Activated T-cell treated with anti-CD3 and anti-CD28 coated beads for 48 hours (primary cell): Measurements from ENCODE around the gene CYBA.
"Not testable (repeated sequence)": the region's sequence is repeated elsewhere in the genome, so short reads cannot be mapped to it uniquely, and the experiment has no call there.

Experiments
- DNase-seq: peaks from one replicate; pipeline ENCODE4 v3.0.0-alpha.2; 2020; ENCODE audit warnings: low read depth

Gene CYBA

DNA sequence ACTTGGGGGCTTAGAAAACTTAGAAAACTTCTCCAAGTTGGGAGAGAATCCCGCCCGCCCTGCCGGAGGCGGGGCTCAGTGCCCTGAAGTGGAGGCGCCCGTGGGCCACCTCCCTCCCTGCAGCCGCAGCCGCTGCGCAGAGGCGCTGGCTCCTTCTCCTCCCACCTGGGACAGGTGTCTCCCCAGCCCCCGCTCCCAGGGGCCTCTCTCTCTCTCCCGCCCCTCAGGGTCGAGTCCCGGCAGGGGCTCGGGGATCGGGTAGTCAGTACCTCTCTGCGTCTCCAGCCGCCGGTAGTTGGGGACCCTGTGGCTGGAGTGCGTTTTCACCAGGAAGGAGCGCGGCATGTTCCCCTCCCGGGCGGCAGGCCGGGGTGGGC, 35.2 kb upstream of the CYBA start:
- DNase-seq, result no peak

DNA sequence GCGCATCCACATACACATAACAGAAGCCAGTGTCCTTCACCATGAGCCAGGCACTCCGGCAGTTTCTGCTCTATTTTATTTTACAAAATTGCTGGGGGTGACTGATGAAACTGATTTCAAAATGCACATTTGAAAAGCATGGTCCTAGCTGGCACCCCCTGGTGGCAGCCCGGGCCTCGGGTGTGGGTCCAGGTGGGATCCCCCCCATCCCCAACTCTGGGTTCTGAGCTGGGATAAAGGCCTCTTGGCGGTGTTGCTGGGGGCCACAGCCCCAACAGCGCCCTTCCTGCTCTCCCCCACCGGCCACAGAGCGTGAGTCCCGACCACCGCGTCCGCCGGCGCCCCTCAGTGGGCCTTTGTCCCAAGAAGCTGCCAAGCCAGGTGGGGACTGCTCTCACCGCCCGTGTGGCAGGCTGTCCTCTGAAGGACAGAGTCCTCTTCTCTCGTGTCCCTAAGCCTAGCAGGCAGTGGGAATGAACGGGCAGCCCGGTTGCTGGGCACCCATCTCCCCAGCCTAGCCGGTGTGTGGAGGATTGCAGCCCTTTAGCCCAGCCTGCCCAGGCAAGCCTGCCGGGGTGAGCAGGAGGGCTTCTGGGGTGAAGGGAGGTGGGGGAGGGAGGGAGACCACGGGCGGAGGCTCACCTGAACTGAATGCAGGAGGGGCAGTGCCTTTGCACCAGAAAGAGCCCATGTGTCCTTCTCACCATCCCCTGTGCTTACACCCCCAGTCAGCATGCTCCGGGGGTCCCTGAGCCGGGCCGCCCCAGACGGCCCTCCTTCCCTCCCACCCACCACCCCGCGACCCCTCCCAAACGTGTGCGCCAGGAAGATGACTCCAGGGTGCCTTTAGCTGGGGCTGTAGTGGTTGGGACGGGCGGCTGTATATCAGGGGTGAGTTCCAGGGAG, 34.6 kb upstream of the CYBA start:
- peak; percentile 70 for DNase-seq

DNA sequence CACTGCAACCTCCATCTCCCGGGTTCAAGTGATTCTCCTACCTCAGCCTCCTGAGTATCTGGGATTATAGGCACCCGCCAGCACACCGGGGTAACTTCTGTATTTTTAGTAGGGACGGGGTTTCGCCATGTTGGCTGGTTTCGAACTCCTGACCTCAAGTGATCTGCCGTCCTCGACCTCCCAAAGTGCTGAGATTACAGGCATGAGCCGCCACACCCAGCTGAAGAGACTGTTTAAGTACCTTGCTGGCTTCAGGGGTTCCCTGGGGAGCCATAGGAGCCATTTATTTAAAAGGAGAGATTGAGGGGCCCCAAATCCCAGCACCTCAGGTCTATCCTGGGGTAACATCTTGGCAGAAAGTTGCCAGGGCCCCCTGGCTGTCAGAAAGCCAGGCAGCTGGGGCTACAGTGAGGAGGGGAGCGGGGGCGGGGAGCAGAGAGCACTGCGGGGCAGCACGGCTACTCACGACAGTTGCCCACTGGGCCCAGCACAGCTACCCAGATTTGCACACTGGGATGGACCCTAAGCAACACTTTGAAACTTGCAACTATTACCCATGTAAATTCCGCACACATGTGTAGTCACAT, 33.8 kb upstream of the CYBA start:
- no peak for DNase-seq

DNA sequence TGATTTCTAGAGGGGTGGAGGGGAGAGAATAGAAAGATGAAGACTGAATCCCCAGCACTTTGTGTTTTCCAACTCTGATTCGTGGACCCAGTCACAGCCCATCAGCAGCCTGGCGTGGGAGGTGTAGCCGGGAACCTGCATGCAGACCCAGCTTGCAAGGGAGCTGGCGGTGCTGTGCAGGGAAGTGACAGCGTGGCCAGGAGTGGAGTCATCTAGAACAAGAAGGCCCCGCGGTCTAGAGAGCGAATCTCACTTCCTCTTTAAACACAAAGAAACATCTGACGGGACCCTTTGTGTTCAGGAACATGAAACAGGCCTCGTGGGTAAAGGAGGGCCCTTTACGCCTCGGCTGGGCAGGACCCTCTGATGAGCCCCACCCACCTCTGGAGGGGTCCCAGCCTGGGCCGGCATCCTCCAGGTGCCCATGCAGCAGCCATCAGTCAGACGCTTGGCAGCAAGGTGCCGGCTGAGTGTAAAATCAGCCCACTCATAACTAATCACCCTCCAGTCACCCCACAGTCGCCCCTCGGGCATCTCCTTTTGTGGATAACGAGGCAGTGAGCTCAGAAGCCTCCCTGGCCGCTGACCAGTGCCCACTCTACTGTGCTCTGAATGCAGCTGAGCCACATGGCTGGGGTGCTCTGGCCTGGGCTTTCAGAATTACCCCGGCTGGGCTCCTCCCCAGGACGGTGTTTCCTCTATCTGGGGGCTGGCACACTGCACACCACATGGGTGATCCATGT, 31.0 kb upstream of the CYBA start:
- DNase-seq, result peak; percentile 71

DNA sequence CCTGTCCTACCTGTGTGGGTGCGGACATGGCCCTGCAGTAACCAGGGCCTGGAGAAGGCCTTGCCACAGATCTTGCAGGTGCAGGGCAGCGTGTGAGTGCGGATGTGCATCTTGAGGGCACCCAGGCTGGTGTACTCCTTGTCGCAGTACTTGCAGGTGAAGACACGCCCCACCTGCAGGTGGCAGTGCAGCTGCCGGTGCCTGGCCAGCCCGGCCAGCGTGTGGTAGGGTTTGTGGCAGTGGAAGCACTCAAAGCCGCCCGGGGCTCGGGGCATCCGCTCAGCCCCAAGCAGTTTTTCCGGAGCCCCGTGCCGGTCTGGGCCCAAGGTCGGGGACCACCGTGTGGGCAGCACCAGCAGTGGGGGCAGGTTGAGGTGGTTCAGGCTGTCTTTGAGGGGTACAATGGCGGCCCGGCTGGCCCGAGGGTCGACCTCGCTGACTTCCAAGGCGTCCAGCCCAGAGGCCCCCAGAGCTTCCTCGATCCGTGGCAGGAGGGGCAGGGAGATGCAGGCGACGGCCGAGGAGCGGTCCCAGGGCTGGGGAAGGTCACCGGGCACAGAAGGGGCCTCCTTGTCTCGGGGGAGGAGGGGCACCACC, 30.3 kb upstream of the CYBA start:
- DNase-seq, result no peak

DNA sequence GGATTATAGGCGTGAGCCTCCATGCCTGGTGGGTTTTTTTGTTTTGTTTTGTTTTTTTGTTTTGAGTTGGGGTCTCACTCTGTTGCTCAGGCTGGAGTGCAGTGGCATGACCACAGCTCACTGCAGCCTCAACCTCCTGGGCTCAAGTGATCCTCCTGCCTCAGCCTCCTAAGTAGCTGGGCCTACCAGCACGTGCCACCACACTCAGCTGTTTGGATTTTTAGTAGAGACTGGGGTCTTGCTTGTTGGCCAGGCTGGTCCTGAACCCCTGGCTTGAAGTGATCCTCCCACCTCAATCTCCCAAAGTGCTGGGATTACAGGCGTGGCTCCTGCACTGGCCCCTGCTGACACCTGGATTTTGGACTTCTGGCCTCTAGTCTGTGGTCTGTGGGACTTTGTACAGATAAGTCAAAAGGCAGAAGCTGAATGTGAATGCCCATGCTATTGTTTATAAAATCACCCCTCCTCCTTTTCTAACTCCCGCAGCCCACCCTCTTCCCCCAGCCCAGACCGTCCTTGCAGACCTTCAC, 29.8 kb upstream of the CYBA start:
- DNase-seq, result no peak

DNA sequence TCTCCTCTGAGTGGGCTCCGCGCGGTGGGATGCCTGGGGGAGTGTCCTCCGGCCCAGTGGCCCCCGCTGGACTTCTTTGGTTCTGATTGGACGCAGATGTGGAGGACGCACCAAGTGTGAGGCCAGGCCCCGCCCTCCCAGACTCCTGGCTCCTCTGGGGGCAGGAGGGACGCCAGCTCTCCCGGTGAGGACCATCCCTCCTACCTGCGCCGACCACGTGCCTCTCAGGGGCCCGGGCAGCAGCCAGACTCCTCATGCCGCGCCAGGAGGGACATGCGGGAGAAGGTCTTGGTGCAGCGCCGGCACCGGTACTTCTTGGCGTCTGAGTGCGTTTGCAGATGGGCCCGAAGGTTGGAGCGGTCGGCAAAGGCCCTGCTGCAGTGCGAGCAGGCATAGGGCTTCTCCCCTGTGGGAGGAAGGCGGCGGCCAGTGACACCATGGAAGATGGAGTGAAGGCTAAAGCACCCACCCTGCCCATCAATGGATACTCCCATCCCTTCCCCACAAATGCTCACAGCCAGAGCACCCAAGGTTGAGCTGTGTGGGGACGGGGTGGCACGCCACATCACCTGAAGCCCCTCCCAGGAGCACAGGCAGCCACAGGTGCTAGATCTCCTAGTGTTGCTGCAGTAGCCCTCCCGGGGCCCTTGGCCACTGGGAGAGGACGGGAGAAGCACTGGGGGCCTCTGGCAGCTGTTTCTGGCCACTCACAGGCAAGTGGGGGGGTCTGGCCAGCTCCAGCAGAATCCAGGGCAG, 27.5 kb upstream of the CYBA start:
- DNase-seq, result no peak

DNA sequence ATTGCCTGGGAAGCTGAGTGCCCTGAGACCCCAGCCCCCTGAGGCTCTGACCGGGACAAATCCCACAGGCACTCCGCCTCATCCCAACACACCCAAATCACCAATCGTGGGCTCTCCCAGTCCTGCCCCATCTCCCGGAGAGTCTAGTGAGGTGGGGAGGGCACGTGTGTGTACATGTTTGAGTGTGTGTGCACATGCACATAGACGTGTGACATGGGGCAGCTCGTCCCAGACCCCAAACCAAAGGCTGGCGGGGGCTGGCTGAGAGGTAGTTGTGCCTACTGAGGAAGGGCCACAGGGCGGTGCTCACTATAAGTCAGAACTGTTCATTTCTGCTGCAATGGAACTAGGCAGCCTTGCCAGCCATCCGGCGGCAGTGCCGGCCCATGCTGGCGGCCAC, 26.9 kb upstream of the CYBA start:
- DNase-seq, result no peak

DNA sequence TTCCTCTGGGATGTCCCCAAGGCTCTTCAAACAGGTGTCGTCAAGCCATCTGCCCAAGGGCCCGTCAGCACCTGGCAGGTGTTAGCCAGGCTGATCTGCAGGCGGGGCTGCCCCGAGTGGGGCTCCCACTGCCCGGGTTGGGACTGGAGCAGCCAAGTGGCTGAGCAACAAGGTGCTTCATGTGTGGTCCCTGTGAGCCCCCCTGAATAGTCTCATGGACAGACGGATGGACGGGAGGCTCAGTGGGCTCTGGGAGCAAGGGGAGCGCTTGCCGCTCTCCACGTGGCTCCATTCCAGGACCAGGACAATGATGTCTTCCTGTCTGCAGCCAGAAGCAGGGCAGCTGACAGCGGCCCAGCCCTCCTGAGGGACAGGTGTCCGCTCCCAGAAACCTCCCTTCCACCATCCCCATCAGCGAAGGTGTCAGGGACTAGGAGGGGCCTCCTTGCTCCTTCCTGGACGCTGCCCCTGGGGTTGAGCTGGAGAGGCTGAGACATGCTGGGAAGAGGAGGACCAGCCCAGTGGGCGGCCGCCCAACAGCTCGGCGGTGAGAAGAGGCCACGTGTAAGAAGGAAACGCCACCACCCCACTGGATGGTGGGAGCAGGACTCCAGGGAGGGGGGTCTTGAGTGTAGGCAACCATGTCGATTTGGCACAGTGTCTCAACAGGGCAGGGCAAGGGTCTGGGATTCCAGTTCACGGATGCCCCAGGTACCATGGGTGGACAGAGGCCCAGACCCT, 25.8 kb upstream of the CYBA start:
- no peak for DNase-seq

DNA sequence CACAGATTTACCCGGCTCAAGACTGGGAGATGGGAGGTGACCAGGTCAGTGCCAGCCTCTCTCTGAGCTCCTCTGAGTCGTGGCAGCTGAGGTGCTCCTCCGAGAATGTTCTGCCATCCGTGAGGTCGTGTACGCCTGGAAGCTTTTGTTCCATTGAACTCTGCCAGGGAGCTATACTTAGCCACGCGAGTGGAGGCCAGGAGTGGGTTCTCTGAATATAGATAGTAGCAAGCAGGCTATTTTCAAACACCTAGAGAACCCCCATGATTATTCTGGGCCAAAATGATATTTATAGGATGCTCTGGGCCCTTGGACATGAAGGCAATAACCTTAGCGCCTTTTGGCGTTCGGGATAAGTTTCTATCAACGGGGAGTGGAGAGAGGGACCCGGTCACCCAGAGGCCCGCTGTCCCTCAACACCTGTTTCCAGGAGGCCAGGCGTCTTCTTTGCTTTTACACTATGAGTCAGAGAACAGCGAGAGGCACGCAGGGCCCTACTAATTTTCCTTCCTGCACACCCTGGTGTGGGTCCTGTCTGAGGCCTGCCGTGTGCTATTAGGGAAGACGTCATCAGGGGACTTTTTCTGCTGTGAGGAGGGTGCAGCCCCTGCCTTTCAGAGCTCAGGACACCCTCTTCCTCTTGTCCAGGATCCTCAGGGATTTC, 23.0 kb upstream of the CYBA start:
- DNase-seq, result no peak

DNA sequence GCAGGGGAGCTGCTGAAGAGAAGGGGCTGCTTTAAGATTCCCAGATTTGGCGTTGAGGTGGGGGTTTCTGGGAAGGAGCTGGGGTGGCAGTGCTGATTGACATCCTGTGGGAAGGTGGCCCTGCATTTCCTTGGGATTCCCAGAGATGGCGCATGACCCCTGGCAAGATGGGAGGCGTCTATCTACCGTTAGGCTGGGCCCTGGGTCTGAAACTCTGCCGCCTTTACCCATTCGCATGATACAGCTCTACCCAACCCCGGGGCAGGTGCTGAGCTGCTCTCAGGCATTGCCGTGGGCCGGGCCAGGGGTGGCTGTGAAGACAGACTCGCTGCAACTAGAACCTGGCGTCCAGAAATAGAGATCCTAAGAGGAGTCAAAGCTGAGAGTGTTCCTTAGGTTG, 21.9 kb upstream of the CYBA start:
- DNase-seq, result no peak

DNA sequence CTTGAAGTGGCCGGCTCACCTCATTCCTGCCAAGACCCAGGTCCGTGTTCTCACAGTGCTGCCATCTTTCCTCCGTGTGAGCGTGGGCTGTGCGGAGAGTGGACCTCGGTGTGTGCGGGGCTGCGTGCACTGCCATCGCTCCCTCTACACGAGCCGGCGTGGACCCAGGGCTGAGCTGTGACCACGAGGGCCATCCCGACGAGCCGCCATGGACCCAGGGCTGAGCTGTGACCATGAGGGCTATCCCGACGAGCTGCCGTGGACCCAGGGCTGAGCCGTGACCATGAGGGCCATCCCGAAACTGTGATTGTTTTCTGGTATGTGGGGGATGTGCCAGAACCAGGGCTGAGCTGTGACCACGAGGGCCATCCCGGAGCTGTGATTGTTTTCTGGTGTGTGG, 21.0 kb upstream of the CYBA start:
- no peak for DNase-seq

DNA sequence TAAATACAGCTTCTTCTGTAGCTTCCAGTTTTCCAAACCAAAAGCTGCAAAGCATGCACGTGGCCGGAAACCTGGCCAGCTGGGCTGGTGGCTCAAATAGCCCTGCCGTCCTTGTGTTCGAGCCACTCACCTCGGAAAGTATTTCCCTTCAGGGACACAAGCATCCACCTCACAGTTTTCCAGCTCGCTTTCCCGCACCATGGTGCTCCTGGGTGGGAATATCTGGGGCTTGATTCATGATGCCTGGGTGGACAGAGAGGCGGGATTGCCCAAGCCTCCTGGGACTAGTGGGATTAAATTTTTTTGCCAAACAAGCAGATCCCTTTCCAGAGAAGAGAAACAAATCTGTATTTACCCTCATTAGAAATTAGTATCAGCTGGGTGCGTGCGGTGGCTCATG, 19.1 kb upstream of the CYBA start:
- no peak for DNase-seq

DNA sequence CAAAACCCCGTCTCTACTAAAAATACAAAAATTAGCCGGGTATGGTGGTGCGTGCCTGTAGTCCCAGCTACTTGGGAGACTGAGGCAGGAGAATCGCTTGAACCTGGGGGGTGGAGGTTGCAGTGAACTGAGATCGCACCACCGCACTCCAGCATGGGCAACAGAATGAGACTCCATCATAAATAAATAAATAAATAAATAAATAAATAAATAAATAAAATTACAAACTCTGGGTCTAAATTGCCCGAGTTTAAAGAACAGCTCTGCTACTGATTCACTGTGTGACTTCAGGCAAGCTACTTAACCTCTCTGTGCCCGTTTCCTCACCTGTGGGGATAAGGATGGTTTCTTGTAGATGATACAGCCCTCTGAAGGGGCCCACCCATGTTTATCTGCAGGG, 18.6 kb upstream of the CYBA start:
- DNase-seq, result not testable (repeated sequence)

DNA sequence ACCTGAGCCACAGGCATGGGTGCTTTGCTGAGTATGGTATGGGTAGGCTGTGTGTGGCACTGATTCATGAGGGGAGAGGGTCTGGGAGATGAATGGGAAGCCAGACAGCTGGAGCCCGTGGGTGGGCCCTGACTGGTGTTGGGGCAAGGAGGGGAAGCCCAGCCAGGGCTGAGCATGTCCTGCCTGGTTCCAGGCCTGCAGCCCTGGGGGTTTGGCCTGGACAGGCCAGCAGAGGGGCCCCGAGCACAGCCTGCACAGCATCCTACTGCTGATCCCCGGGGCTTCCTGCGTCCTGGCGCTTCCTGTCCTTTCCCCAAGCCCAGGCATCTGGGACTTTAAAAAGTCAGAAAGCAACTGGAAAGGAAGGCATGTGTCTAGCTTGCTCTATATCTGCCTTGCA, 16.6 kb upstream of the CYBA start:
- no peak for DNase-seq

DNA sequence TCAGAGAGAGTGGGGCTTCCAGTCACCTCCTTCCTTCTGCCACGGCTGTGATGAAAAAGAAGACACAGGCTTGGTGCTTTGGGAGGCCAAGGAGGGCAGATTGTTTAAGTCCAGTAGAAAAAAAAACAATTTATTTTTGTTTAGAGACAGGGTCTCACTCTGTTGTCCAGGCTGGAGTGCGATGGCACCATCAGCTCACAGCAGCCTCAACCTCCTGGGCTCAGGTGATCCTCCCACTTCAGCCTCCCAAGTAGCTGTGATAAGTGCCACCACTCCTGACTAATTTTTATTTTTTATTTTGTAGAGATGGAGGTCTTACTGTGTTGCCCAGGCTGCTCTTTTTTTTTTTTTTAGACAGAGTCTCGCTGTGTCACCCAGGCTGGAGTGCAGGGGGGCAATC, 14.7 kb upstream of the CYBA start:
- DNase-seq, result no peak

DNA sequence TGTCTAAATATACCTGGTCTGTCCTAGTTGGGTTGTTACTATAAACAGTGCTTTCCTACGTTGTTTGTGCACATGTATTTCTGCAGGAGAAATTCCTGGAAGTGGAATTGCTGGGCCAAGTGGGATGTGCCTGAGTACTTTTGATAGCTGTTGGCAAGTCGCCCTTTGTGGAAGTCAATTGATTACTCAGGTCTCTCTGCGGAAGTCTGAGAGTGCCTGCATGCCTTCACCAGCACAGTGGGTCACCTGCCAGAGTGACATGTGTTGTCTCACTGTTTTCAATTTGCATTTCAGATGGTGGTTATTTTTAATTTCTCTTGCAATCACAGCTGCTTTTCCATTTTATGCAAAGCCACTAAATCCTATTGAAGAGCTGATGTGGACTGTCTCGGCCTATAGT, 14.3 kb upstream of the CYBA start:
- DNase-seq, result no peak

DNA sequence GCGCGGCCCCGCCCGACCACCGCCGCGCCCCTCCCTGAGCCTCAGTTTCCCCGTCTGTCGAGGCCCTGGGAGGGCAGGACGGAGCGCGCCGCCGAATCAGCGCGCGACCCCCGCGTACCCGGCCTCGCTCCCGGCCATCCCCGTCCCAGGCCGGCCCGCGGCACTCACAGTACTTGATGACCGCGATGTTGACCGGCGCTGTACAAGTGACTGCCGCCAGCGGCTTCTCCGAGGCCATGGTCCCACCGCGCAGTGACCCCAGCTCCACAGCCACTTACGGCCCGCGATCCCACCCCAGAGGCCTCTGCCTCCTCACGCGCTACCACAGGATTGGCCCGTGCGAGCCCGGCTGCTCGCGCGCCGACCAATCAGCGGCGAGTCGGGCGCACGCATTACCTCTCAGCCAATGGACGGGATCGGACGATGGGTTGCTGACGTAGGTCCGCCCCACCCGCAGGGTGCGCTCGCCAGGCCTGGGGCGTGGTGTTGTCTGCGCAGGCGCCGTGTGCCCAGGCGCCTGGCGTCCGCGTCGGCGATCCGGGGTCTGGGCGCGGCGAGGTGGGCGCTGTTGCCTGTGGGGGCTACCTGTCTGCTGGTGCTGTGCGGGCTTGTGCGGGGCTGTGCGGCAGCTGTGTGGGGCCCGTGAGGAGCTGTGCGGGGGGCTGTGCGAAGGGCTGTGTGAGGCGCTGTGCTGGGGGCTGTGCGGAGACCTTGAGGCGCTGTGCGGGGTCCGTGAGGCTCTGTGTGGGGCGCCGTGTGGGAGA, 12.2 kb upstream of the CYBA start, which contains the start of gene MVD:
Gene MVD (minus strand): TSS at position 249 of the 764 bp plus-strand sequence. CDS start 11 bp downstream, at position 238.
- DNase-seq, result peak; percentile 94

DNA sequence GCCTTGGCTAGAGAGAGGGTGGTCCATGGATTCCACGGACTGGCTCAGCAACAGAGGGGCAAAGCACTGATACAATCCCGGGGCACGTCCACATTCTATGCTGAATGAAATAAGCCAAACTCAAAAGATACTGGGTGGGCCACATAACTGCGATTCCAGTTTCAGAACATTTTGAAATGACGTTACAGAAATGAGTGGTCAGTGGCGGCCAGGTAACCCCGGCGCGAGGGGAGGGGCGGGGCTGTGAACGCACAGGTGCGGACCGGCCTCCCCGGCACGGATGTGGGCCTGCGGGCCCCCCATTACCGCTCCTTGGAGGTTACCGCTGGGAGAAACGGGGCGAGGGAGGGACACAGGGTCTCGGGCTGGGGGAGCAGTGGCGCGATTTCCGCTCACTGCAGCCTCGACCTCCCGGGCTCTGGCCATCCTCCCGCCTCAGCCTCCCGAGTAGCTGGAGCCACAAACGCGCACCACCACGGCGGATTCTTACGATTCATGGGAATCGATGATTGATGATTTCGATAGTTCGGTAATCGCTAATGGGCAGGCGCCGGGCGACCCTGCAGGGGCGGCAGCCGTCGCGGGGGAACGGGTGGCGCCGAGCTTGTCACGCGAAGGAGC, 11.5 kb upstream of the CYBA start:
- DNase-seq, result no peak
